ENCODE results near the gene ZNF275.

DNA sequence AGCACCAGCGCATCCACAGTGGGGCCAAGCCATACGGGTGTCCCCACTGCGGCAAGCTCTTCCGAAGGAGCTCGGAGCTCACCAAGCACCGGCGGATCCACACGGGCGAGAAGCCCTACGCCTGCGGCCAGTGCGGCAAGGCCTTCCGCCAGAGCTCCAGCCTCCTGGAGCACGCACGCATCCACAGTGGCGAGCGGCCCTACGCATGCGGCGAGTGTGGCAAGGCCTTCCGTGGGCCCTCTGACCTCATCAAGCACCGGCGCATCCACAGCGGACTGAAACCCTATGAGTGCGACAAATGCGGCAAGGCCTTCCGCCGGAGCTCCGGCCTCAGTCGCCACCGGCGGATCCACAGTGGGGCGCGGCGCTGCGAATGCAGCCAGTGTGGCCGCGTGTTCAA, 13.6 kb downstream of the ZNF275 start:
- TF ChIP-seq, protein P1, sequence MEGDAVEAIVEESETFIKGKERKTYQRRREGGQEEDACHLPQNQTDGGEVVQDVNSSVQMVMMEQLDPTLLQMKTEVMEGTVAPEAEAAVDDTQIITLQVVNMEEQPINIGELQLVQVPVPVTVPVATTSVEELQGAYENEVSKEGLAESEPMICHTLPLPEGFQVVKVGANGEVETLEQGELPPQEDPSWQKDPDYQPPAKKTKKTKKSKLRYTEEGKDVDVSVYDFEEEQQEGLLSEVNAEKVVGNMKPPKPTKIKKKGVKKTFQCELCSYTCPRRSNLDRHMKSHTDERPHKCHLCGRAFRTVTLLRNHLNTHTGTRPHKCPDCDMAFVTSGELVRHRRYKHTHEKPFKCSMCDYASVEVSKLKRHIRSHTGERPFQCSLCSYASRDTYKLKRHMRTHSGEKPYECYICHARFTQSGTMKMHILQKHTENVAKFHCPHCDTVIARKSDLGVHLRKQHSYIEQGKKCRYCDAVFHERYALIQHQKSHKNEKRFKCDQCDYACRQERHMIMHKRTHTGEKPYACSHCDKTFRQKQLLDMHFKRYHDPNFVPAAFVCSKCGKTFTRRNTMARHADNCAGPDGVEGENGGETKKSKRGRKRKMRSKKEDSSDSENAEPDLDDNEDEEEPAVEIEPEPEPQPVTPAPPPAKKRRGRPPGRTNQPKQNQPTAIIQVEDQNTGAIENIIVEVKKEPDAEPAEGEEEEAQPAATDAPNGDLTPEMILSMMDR (IDR thresholded peaks at IDR 0.05): no peak
- no peak for TF ChIP-seq POLR2A (IDR thresholded peaks at IDR 0.05)
